ENCODE data around the gene EFCAB8. TPM values are rescaled to one million over a fixed set of nuclear protein-coding genes. Genes with fewer than 3 reads are reported as not detected.

The EFCAB8 gene
- total and polyA plus RNA-seq, 2 donors from 2014 or later = 0.13 TPM; not detected in 1

DNA sequence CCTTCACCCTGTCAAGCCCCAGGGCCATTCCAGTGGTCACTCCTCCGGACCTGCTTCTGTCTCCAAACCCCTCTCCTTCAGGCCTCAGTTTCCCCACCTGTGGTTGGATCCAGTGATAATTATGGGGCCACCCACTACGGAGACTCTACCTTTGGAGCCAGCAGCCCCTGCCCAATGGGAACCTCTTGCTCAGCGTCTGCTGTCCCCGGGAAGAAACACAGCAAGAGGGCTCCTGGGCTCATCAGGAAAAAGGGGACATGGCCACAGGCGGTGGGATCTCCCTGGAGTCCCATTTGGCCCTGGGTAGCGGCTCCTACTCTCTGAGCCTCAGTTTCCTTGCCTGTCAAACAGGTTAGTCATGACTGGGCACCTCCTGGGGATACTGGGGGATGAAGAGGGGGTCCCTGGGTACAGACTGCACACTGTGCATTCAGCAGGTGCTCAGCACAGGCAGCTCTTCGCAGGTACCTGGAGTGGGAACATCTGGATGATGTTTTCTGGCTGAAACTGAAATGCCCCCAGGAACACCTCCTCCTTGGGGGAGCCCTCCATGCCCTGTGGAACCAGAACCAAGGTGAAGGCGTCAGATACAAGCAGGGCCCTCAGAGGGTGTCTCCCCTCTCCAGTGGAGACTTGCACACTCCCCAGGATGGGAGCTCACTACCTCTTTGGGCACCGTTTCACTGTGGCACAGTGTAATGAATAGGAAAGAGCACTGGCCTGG, 126.1 kb downstream of the EFCAB8 start:
- Histone ChIP-seq H3K4me3 (ENCODE audit: low read length in 3 of 3) (no peak overlapping the region), H3K9ac (ENCODE audit: low read length in 3 of 3) (no peak overlapping the region), H3K36me3 (ENCODE audit: control insufficient read depth in 2 of 3, insufficient read depth in 3 of 3, low read length in 3 of 3) (no peaks in the 10 kb centered on the region), H3K27me3 (ENCODE audit: control insufficient read depth, insufficient read depth, low read length) (no peaks in the 10 kb centered on the region), H3K9me3 (ENCODE audit: control insufficient read depth in 2 of 3, insufficient read depth in 1 of 3, low read length in 3 of 3) (no peaks in the 10 kb centered on the region), H3K4me1 (ENCODE audit: control insufficient read depth in 2 of 3, insufficient read depth in 2 of 3, low read depth in 1 of 3, low read length in 3 of 3) (no peaks in the 10 kb centered on the region), H3K27ac (ENCODE audit: low read depth in 2 of 2, low read length in 2 of 2) (no peak overlapping the region)
- intact Hi-C loops (cut with DNase I) = no loop called here
- no peak for TF ChIP-seq CTCF (IDR thresholded peaks at IDR 0.05; ENCODE audit: borderline replicate concordance, extremely low read depth, insufficient read depth)
- FAIRE-seq = no peak
- DNase-seq = no peak

GRCh38 chr20:32985596-32985995, 126.9 kb downstream of the EFCAB8 start:
- no peaks in the 10 kb centered on the region for H3K27me3 ChIP-seq (ENCODE audit: control insufficient read depth, insufficient read depth, low read length)
- no peak overlapping the region for H3K4me3 ChIP-seq (ENCODE audit: low read length in 3 of 3)
- H3K4me1 ChIP-seq (ENCODE audit: control insufficient read depth in 2 of 3, insufficient read depth in 2 of 3, low read depth in 1 of 3, low read length in 3 of 3) = no peaks in the 10 kb centered on the region
- FAIRE-seq (no peak), DNase-seq (no peak)
- no peaks in the 10 kb centered on the region for H3K36me3 ChIP-seq (ENCODE audit: control insufficient read depth in 2 of 3, insufficient read depth in 3 of 3, low read length in 3 of 3)
- H3K9ac ChIP-seq (ENCODE audit: low read length in 3 of 3) = no peak overlapping the region
- H3K9me3 ChIP-seq (ENCODE audit: control insufficient read depth in 2 of 3, insufficient read depth in 1 of 3, low read length in 3 of 3) = no peaks in the 10 kb centered on the region
- no peak overlapping the region for H3K27ac ChIP-seq (ENCODE audit: low read depth in 2 of 2, low read length in 2 of 2)
- intact Hi-C loops (cut with DNase I) = no loop called here
- no peak for TF ChIP-seq CTCF (IDR thresholded peaks at IDR 0.05; ENCODE audit: borderline replicate concordance, extremely low read depth, insufficient read depth)

DNA sequence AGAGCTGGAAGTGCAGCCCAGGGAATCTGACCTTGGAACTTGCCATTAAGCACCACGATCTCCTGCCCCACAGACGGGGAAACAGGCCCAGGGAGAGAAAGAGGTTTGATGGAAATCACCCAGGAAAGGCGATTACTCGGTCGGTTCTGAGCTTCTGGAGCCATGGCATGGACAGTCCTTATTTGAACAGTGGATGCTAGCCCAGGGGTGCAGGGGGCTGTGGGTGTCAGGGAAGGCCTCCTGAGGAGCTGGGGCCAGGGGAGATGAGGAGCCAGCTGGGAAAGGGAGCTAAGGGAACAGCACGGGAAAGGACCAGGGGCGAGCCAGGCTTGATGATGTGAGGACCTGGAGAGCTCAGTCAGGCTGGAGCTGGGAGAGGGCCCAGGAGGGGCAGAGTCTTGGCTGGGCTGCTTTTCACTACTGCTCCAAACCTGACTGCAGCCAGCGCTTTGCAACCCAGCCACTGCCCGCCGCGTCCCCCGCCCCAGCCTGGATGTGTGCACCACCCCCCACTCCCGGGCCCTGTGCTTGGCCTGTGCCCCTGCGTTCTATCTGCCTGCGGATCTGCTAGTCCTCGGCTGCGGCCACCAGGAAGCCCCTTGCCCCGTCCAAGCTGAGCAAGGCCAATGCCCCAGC, 127.7 kb downstream of the EFCAB8 start:
- no peaks in the 10 kb centered on the region for H3K36me3 ChIP-seq (ENCODE audit: control insufficient read depth in 2 of 3, insufficient read depth in 3 of 3, low read length in 3 of 3)
- no peak for FAIRE-seq

More for the DNA sequence above, 127.7 kb downstream of the EFCAB8 start:
- DNase-seq = no peak
- H3K27me3 ChIP-seq (ENCODE audit: control insufficient read depth, insufficient read depth, low read length) = no peaks in the 10 kb centered on the region
- no peaks in the 10 kb centered on the region for H3K9me3 ChIP-seq (ENCODE audit: control insufficient read depth in 2 of 3, insufficient read depth in 1 of 3, low read length in 3 of 3)
- no peak overlapping the region for H3K4me3 ChIP-seq (ENCODE audit: low read length in 3 of 3)
- intact Hi-C loops (cut with DNase I) = no loop called here
- TF ChIP-seq CTCF (IDR thresholded peaks at IDR 0.05; ENCODE audit: borderline replicate concordance, extremely low read depth, insufficient read depth) = no peak
- no peaks in the 10 kb centered on the region for H3K4me1 ChIP-seq (ENCODE audit: control insufficient read depth in 2 of 3, insufficient read depth in 2 of 3, low read depth in 1 of 3, low read length in 3 of 3)
- no peak overlapping the region for H3K27ac ChIP-seq (ENCODE audit: low read depth in 2 of 2, low read length in 2 of 2)
- H3K9ac ChIP-seq (ENCODE audit: low read length in 3 of 3) = no peak overlapping the region

Data from kidney (tissue), 14 donors.